ENCODE results near the gene EHD4.

Gene EHD4

GRCh38 chr15:41901431-41901830, 70.9 kb downstream of the EHD4 start:
- H3K4me2 ChIP-seq (ENCODE audit: low read length): no peak overlapping the region
- H3K4me3 ChIP-seq (ENCODE audit: low read depth, low read length, poor library complexity, severe bottlenecking): no peak overlapping the region
- H2AFZ ChIP-seq (ENCODE audit: low read length): no peak overlapping the region
- no peaks in the 10 kb centered on the region for H3F3A ChIP-seq (ENCODE audit: insufficient read depth, low read length)
- no peaks in the 10 kb centered on the region for H3K9me2 ChIP-seq (ENCODE audit: low read depth, low read length)
- H4K20me1 ChIP-seq (ENCODE audit: insufficient read depth, low read length): no peaks in the 10 kb centered on the region
- no peak overlapping the region for H3K27ac ChIP-seq (ENCODE audit: low read depth, low read length, poor library complexity, severe bottlenecking)
- peaks cover 8% of the 10 kb centered on the region; the same call in 1 of the 2 replicates for H3K36me3 ChIP-seq (ENCODE audit: insufficient read depth, low read length)
- peaks cover 2% of the 10 kb centered on the region for H3K9me3 ChIP-seq (ENCODE audit: low read length)
- TF ChIP-seq CTCF (IDR thresholded peaks at IDR 0.05; ENCODE audit: low read length): no peak
- H3K9ac ChIP-seq (ENCODE audit: low read length): no peak overlapping the region
- H3K79me2 ChIP-seq (ENCODE audit: insufficient read depth, low read length): no peaks in the 10 kb centered on the region
- H3K4me1 ChIP-seq (ENCODE audit: insufficient read depth, low read length, severe bottlenecking): no peaks in the 10 kb centered on the region
- H3K27me3 ChIP-seq (ENCODE audit: insufficient read depth, low read length): no peaks in the 10 kb centered on the region

- no peak for TF ChIP-seq EZH2 (IDR thresholded peaks at IDR 0.05; ENCODE audit: borderline replicate concordance, low read length)
- no peak for TF ChIP-seq CTCF (IDR thresholded peaks at IDR 0.05; ENCODE audit: low read length)
- H3K4me1 ChIP-seq (ENCODE audit: insufficient read depth, low read length, severe bottlenecking): no peaks in the 10 kb centered on the region
- H3K9me2 ChIP-seq (ENCODE audit: low read depth, low read length): no peaks in the 10 kb centered on the region
- no peaks in the 10 kb centered on the region for H3K9me3 ChIP-seq (ENCODE audit: low read length)
- H3K27me3 ChIP-seq (ENCODE audit: insufficient read depth, low read length): no peaks in the 10 kb centered on the region
- peaks cover 1% of the 10 kb centered on the region; the same call in 1 of the 2 replicates for H3K36me3 ChIP-seq (ENCODE audit: insufficient read depth, low read length)
- no peak overlapping the region for H3K27ac ChIP-seq (ENCODE audit: low read depth, low read length, poor library complexity, severe bottlenecking)
- H3K4me3 ChIP-seq (ENCODE audit: low read depth, low read length, poor library complexity, severe bottlenecking): no peak overlapping the region
- no peaks in the 10 kb centered on the region for H3K79me2 ChIP-seq (ENCODE audit: insufficient read depth, low read length)
- H3K9ac ChIP-seq (ENCODE audit: low read length): no peak overlapping the region
- H4K20me1 ChIP-seq (ENCODE audit: insufficient read depth, low read length): no peaks in the 10 kb centered on the region
- no peak overlapping the region for H3K4me2 ChIP-seq (ENCODE audit: low read length)
- H3F3A ChIP-seq (ENCODE audit: insufficient read depth, low read length): no peaks in the 10 kb centered on the region
- H2AFZ ChIP-seq (ENCODE audit: low read length): no peak overlapping the region
Observed at GRCh38 chr15:41900526-41901380, 71.6 kb downstream of the EHD4 start.

DNA sequence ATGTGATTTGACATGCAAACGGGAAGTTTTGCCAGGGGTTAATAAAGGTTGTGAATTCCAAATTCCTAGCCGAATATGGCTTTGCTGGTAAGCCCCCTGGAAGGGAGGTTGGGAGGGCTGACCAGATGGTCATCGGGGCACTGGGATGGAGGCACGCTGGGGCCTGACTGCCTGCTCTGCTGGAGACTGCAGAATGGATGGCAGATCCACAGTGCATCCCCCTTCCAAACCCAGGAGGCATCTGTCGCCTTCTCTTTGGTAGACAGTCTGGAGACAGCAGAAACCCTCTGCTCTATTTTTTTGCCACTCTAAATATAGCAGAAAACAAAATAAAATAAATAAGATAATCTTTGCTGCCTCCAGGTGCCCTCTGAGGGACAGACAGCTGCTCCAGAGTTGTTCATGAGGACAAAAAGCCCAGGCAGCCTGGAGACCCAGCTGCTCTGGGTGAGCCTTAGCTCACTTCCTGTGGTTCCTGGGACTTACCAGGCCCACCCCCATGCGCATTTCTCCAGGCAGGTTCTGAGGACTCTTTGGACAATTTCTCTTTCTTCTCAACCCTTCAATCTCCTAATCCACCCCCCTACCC, 72.4 kb downstream of the EHD4 start:
- Histone ChIP-seq H3K4me1 (ENCODE audit: insufficient read depth, low read length, severe bottlenecking) (no peaks in the 10 kb centered on the region), H3K9me3 (ENCODE audit: low read length) (no peaks in the 10 kb centered on the region), H3K9me2 (ENCODE audit: low read depth, low read length) (no peaks in the 10 kb centered on the region), H3K9ac (ENCODE audit: low read length) (no peak overlapping the region), H3K4me3 (ENCODE audit: low read depth, low read length, poor library complexity, severe bottlenecking) (no peak overlapping the region), H3K4me2 (ENCODE audit: low read length) (no peak overlapping the region), H3K27me3 (ENCODE audit: insufficient read depth, low read length) (no peaks in the 10 kb centered on the region), H3F3A (ENCODE audit: insufficient read depth, low read length) (no peaks in the 10 kb centered on the region), H3K79me2 (ENCODE audit: insufficient read depth, low read length) (no peaks in the 10 kb centered on the region), H2AFZ (ENCODE audit: low read length) (no peak overlapping the region), H3K27ac (ENCODE audit: low read depth, low read length, poor library complexity, severe bottlenecking) (no peak overlapping the region), H4K20me1 (ENCODE audit: insufficient read depth, low read length) (no peaks in the 10 kb centered on the region), H3K36me3 (ENCODE audit: insufficient read depth, low read length) (no peaks in the 10 kb centered on the region)
- no peak for TF ChIP-seq EZH2 (IDR thresholded peaks at IDR 0.05; ENCODE audit: borderline replicate concordance, low read length)
- TF ChIP-seq CTCF (IDR thresholded peaks at IDR 0.05; ENCODE audit: low read length): no peak
